GM18526 (cell line): ENCODE measurements around the gene STAC2.

Source experiments
- POLR2A ChIP-seq: IDR thresholded peaks from 3 replicates; pipeline ENCODE4 v1.6.1; 2011; ENCODE audit not compliant: insufficient read length; ENCODE audit errors: extremely low read depth

Gene STAC2

DNA sequence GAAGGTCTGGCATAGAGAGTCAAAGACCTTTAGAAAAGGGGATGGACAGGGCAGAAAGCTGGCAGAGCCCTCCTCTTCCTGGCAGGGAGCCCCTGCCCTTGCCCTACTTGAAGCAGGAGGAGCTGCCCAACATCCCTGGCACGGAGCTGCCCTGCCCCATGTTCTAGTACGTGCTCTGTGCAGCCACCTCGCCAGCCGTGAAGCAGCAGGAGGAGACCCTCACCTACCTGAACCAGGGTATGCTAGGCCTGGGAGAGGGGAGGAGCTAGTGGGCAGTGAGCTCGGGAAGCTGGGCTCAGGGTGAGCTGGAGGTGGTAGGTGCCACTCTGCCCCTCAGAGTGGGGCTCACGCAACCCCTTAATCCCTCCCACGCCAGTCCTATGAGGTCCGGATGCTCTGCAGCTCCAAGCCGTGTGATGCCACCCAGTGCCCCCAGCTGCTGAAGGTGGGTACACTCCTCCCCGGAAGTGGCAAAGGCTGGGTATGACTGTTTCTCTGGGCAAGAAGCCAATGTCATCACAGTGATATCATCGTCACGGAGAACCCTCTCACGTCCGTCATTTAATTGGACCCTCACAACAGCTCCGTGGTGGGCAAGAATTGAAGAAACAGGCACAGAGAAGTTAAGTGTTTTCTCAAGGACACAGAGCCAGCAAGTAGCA lies 12.7 kb upstream of the STAC2 start:
- no peak for TF ChIP-seq POLR2A

GRCh38 chr17:39237586-39237985 lies 11.8 kb upstream of the STAC2 start:
- no peak for TF ChIP-seq POLR2A

GRCh38 chr17:39236981-39237441 lies 11.3 kb upstream of the STAC2 start:
- TF ChIP-seq POLR2A = no peak

DNA sequence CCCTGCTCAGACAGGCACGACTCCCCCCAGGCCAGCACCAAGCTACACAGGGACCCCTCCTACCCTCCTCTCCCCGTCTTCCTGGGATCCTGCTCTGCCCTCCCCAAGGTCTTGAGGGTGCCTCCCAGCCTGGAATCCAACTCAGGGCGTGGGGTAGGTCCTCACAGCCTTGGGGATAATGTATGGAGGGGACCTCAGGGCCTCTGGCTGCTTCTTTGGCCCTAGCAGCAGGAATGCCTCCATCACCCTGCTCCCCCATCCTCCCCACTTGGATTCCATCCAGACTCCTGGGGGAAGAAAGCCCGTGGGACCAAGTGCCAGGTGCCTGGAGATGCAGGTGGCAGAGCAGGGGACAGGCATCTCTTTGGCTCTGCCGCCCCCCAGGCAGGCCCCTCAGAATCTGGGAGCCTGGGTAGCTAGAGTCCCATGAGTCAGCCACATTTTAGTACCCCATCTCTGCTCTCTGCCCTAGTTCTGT lies 10.7 kb upstream of the STAC2 start:
- TF ChIP-seq POLR2A = no peak

- TF ChIP-seq POLR2A = no peak
These were observed 10.1 kb upstream of the STAC2 start for GRCh38 chr17:39235555-39236449.

DNA sequence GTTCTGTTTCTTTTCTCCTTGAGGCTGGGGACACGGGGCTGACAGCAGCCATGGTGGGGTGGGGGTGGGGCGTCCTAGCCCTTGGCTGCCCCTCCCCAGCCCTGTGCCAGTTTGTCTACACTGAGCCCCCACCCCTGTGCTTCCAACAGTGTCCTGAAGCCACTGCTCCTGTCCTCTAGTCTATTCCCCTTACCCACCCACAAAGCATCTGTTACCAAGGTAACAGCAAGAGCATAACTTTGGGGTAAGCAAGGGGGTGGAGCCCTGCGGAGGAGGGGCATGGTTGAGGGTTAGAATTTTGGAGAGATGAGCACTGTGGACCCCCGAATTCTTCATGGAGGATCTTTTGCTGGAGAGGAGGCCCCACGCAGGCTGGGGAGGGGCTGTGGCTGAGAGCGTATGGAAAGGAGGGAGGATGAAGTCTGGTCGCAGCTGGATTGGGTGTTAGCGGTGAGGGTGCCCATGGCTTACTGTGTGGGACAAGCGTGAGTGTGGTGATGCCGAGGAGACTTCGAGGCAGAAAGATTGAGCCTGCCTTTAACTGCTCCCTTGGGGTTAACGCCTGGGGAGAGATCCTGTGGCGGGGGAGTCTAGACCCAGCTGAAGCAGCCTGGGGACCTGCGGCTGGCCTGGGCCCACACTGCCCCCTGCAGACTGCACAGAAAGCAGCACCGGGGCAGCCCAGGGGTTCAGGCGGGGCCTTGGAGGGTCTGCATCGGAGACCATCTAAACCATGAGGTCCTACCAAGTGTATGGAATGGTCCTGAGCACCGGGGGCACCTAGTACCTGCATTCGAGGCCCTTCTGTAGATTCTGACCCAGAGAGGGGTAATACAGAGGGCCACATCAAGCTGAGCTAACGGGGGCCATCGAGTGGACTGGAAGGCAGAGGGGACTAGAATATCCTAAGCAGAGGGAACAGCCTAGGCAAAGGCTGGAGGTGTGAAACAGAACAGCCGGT lies 6.1 kb upstream of the STAC2 start:
- no peak for TF ChIP-seq POLR2A

DNA sequence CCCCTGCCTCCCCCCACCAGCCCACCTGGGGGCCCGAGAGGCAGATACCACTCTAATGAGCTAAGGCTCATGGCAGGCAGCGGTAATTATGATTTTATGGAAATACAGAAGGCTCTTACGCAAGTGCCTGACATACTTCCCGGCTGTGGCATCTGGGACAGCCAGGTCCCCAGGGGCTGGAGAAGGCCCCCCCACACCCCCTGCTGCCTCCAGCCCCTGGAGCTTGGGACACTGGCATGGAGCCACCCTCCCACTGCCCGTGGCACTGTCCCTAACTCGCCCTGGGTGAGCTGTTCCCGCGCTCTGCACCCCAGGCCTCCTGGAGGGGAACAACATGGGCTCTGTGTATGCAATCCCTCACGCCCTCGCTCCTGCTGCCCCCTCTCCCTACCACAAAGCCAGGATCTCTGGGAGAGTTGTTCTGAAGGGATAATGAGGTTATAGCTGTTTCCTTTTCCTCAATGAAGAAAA lies 5.4 kb upstream of the STAC2 start:
- TF ChIP-seq POLR2A = no peak

- no peak for TF ChIP-seq POLR2A
These were observed 4.6 kb upstream of the STAC2 start for GRCh38 chr17:39230361-39230760.

DNA sequence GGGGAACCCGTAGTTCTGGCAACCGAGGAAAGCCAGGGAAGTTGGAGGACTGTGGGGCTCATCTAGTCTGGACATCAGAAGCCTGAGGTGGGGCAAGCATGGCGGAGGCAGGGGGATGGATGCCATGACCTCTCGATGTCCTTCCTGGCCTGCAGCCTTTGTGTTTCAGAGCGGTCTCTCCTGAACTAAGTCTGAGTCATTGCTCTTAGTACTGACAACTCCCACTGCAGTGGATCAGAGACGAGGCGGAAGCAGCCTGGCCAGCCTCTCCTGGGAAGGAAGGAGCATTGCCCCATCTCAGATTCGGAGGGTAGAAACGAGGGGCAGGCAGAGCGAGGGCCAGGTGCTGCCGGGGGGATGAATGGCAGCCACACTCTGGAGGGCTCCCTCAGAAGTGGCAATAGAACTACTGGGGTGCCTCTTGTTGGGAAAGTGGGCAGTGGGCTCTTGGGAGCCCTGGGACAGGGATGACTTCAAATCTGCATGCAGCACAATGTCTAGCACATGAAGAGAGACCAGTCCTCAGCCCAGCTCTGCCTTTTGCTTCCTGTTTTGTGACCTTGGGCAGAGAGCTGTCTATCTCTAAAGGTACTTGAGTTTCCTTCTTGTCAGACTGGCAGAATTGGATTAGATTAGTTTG lies 3.6 kb upstream of the STAC2 start:
- no peak for TF ChIP-seq POLR2A

DNA sequence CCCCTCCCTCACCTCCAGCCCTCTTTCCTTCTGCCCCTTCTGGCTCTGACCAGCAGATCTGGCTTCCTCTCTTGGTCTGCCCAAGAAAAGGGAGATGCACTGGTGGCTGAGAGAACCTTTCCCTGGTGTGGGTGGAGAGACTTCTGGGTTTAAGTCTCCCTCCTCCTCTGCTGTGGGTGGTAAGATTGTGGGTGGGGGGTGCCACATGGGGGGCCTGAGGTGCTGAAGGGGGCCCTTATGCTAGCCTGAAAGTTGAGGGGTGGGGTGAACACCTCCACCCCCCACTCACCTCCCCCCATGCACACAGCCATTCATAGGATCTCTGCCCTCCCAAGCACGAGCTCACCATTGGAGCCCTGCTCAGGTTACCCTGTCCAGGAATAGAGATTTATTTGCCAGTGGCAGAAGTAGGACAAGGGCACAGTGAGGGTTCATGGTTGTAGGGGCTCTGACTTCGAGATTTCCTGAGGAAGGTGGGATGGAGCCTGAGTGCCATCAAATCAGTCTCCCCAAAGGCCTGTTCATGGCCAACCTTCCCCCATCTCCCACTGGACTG lies 1.7 kb upstream of the STAC2 start:
- TF ChIP-seq POLR2A = no peak

- no peak for TF ChIP-seq POLR2A
These were observed 376 bp upstream of the STAC2 start for GRCh38 chr17:39225959-39226683.

DNA sequence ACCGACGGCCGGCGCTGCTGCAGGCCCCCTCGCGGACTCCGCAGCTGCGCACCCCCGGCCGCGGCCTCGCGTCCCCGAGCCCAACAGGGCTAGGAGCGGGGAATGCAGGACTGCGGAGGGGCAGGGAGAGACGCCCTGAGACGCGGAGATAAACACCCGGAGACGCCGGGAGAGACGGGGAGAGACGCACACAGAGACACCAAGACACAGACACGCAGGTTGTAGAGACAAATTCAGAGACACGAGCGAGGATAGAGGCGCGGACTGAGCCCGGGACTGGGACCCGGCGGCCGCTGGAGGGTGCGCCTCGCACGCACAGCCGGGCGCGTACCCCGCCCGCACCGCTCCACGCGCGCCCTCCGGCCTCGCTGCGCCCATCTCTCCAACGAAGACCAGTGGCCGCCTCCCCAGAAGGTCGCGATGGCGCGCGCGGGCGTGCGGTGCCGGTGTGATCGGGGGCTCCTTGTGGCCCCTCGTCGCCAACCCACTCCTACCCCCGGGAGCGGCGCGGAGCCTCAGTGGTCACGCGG lies 902 bp downstream of the STAC2 start:
- TF ChIP-seq POLR2A = no peak
